WTC11 (cell line): ENCODE measurements around the gene ZNF48.

ENCODE experiments used
- MYBL2 ChIP-seq: sonication (generic); formaldehyde crosslinking; IDR thresholded peaks from 2 replicates; pipeline ENCODE4 v1.8.1; 2023; ENCODE audit warnings: mild to moderate bottlenecking, moderate library complexity, missing genetic modification reagents
- NR3C1 ChIP-seq: sonication (generic); formaldehyde crosslinking; conservative IDR thresholded peaks from 2 replicates; pipeline ENCODE4 v1.8.1; 2023; ENCODE audit warnings: low read depth, mild to moderate bottlenecking, missing genetic modification reagents
- OVOL2 ChIP-seq: fragments of 250-450 bp; sonication (Bioruptor Pico); IDR thresholded peaks from 2 replicates; pipeline ENCODE4 v1.9.0; 2021; ENCODE audit warnings: mild to moderate bottlenecking, borderline replicate concordance
- TCF7 ChIP-seq: sonication (generic); formaldehyde crosslinking; IDR thresholded peaks from 2 replicates; pipeline ENCODE4 v1.8.0; 2022; ENCODE audit warnings: mild to moderate bottlenecking, low read depth, missing genetic modification reagents, moderate library complexity
- TEAD4 ChIP-seq: sonication (generic); formaldehyde crosslinking; IDR thresholded peaks from 2 replicates; pipeline ENCODE4 v1.8.0; 2022; ENCODE audit warnings: mild to moderate bottlenecking, missing genetic modification reagents
- ZBTB21 ChIP-seq: sonication (generic); formaldehyde crosslinking; IDR thresholded peaks from 2 replicates; pipeline ENCODE4 v1.8.1; 2023; ENCODE audit warnings: mild to moderate bottlenecking, missing genetic modification reagents, borderline replicate concordance
- ZNF232 ChIP-seq: sonication (generic); formaldehyde crosslinking; IDR thresholded peaks from 2 replicates; pipeline ENCODE4 v1.8.0; 2022; ENCODE audit warnings: mild to moderate bottlenecking, missing genetic modification reagents
- ZNF671 ChIP-seq: fragments of 250-450 bp; sonication (Bioruptor Pico); IDR thresholded peaks from 2 replicates; pipeline ENCODE4 v1.8.0; 2021; ENCODE audit warnings: mild to moderate bottlenecking
- TF ChIP-seq, protein P1 (sequence below): fragments of 200-600 bp; IDR thresholded peaks from 2 replicates; pipeline ENCODE4 v1.8.0; 2022; ENCODE audit warnings: antibody characterized with exemption
- TF ChIP-seq, protein P2 (sequence below): fragments of 250-450 bp; sonication (Bioruptor Pico); IDR thresholded peaks from 2 replicates; pipeline ENCODE4 v2.1.2; 2022; ENCODE audit warnings: mild to moderate bottlenecking, moderate library complexity
- TF ChIP-seq, protein P3 (sequence below): sonication (generic); formaldehyde crosslinking; IDR thresholded peaks from 2 replicates; pipeline ENCODE4 v1.8.1; 2023; ENCODE audit warnings: mild to moderate bottlenecking, moderate library complexity, missing genetic modification reagents
- TF ChIP-seq, protein P4 (sequence below): sonication (generic); formaldehyde crosslinking; IDR thresholded peaks from 2 replicates; pipeline ENCODE4 v1.8.0; 2022; ENCODE audit warnings: mild to moderate bottlenecking, missing genetic modification reagents
- TF ChIP-seq, protein P5 (sequence below): sonication (generic); formaldehyde crosslinking; IDR thresholded peaks from 2 replicates; pipeline ENCODE4 v1.8.1; 2023; ENCODE audit warnings: mild to moderate bottlenecking, missing genetic modification reagents, moderate library complexity
- TF ChIP-seq, protein P6 (sequence below): sonication (generic); formaldehyde crosslinking; IDR thresholded peaks from 2 replicates; pipeline ENCODE4 v1.8.0; 2023; ENCODE audit warnings: missing genetic modification reagents

DNA sequence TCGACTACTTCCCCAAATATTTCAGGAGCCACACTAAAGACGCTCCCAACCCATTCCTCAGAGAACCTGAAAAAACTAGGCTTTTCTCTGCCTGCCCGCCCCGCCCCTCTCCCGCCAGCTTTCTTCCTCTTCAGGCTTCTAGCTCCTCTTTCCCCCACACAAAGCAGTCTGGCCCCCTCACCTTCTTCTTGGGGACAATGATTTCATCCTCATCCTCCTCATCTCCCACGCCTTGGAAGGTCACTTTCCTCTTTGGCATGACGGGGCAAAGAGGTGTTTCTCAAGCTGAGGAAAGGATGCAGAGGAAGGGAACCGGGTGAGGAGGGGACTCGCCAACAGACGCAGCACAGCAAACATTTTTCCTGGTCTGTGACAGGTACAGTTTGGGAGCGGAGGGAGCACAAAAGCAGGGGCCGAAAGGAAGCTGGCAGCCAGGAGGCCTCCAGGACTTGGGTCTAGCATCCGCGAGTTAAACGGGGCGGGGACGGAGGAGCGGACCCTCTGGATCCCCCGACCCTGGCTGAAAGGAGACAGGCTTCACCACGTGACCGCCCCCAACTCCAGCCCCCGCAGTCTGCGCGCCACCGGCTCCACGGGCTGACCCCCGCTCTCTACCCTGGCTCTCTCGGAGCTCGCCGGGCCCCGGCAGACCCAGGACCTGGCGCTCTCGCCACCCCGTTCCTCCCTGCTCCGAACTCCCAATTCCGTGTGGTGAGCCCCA lies 40.6 kb upstream of the ZNF48 start:
- TF ChIP-seq, protein P1, sequence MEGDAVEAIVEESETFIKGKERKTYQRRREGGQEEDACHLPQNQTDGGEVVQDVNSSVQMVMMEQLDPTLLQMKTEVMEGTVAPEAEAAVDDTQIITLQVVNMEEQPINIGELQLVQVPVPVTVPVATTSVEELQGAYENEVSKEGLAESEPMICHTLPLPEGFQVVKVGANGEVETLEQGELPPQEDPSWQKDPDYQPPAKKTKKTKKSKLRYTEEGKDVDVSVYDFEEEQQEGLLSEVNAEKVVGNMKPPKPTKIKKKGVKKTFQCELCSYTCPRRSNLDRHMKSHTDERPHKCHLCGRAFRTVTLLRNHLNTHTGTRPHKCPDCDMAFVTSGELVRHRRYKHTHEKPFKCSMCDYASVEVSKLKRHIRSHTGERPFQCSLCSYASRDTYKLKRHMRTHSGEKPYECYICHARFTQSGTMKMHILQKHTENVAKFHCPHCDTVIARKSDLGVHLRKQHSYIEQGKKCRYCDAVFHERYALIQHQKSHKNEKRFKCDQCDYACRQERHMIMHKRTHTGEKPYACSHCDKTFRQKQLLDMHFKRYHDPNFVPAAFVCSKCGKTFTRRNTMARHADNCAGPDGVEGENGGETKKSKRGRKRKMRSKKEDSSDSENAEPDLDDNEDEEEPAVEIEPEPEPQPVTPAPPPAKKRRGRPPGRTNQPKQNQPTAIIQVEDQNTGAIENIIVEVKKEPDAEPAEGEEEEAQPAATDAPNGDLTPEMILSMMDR: no peak
- no peak for TF ChIP-seq OVOL2
- TF ChIP-seq, protein P2, sequence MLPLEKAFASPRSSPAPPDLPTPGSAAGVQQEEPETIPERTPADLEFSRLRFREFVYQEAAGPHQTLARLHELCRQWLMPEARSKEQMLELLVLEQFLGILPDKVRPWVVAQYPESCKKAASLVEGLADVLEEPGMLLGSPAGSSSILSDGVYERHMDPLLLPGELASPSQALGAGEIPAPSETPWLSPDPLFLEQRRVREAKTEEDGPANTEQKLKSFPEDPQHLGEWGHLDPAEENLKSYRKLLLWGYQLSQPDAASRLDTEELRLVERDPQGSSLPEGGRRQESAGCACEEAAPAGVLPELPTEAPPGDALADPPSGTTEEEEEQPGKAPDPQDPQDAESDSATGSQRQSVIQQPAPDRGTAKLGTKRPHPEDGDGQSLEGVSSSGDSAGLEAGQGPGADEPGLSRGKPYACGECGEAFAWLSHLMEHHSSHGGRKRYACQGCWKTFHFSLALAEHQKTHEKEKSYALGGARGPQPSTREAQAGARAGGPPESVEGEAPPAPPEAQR (CRISPR knock-in tag): no peak
- TF ChIP-seq, protein P3, sequence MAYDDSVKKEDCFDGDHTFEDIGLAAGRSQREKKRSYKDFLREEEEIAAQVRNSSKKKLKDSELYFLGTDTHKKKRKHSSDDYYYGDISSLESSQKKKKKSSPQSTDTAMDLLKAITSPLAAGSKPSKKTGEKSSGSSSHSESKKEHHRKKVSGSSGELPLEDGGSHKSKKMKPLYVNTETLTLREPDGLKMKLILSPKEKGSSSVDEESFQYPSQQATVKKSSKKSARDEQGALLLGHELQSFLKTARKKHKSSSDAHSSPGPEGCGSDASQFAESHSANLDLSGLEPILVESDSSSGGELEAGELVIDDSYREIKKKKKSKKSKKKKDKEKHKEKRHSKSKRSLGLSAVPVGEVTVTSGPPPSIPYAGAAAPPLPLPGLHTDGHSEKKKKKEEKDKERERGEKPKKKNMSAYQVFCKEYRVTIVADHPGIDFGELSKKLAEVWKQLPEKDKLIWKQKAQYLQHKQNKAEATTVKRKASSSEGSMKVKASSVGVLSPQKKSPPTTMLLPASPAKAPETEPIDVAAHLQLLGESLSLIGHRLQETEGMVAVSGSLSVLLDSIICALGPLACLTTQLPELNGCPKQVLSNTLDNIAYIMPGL (CRISPR knock-in tag): 0 out of 2 replicates have a peak, but pooled peaks have one; percentile 58
- no peak for TF ChIP-seq MYBL2 (CRISPR knock-in tag)
- no peak for TF ChIP-seq TEAD4 (CRISPR knock-in tag)
- no peak for TF ChIP-seq TCF7 (CRISPR knock-in tag)
- no peak for TF ChIP-seq ZNF232
- TF ChIP-seq, protein P4, sequence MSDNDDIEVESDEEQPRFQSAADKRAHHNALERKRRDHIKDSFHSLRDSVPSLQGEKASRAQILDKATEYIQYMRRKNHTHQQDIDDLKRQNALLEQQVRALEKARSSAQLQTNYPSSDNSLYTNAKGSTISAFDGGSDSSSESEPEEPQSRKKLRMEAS (CRISPR knock-in tag): no peak
- TF ChIP-seq ZBTB21 (CRISPR knock-in tag): no peak
- TF ChIP-seq ZNF671 (CRISPR knock-in tag): no peak
- TF ChIP-seq, protein P5, sequence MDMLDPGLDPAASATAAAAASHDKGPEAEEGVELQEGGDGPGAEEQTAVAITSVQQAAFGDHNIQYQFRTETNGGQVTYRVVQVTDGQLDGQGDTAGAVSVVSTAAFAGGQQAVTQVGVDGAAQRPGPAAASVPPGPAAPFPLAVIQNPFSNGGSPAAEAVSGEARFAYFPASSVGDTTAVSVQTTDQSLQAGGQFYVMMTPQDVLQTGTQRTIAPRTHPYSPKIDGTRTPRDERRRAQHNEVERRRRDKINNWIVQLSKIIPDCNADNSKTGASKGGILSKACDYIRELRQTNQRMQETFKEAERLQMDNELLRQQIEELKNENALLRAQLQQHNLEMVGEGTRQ (CRISPR knock-in tag): no peak
- no peak for TF ChIP-seq NR3C1 (CRISPR knock-in tag)
- TF ChIP-seq, protein P6, sequence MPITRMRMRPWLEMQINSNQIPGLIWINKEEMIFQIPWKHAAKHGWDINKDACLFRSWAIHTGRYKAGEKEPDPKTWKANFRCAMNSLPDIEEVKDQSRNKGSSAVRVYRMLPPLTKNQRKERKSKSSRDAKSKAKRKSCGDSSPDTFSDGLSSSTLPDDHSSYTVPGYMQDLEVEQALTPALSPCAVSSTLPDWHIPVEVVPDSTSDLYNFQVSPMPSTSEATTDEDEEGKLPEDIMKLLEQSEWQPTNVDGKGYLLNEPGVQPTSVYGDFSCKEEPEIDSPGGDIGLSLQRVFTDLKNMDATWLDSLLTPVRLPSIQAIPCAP (CRISPR knock-in tag): no peak
